ENCODE data around the gene RCSD1. TPM values are rescaled to one million over a fixed set of nuclear protein-coding genes. Genes with fewer than 3 reads are reported as not detected.

RCSD1 gene
- total and polyA plus RNA-seq, 2 of the 13 experiments (the other 11 are each of a cell fraction or from before 2014, with no cell fraction given) = not detected

- peak; percentile 74; the same call in 1 of the 2 replicates for TF ChIP-seq DZIP1 (CRISPR knock-in tag; IDR thresholded peaks at IDR 0.05)
- no peak for TF ChIP-seq ZNF646 (CRISPR knock-in tag; IDR thresholded peaks at IDR 0.05)
- TF ChIP-seq ZNF30 (CRISPR knock-in tag; IDR thresholded peaks at IDR 0.05) = 0 out of 2 replicates have a peak, but pooled peaks have one; percentile 29
- TF ChIP-seq ZBTB42 (CRISPR knock-in tag; IDR thresholded peaks at IDR 0.05) = peak; percentile 19; the same call in 1 of the 2 replicates
- no peak for TF ChIP-seq ZBTB40 (IDR thresholded peaks at IDR 0.05)
- peak; percentile 18; the same call in 1 of the 2 replicates for TF ChIP-seq ZBTB40 (CRISPR knock-in tag; IDR thresholded peaks at IDR 0.05)
- TF ChIP-seq ZNF674 (CRISPR knock-in tag; IDR thresholded peaks at IDR 0.05; ENCODE audit: low read depth) = no peak
- peak; percentile 45; the same call in 1 of the 2 replicates for TF ChIP-seq ZNF564 (CRISPR knock-in tag; IDR thresholded peaks at IDR 0.05)
- peak; percentile 18; the same call in 1 of the 2 replicates for TF ChIP-seq SAP130 (CRISPR knock-in tag; IDR thresholded peaks at IDR 0.05; ENCODE audit: low read depth)
Measured at GRCh38 chr1:167713330-167714081, 83.5 kb downstream of the RCSD1 start (continued).
